IMR-90 (cell line): ENCODE results near the gene BRINP3. TPM values are rescaled to one million over a fixed set of nuclear protein-coding genes. Genes with fewer than 3 reads are reported as not detected.

Source experiments
- ATAC-seq: fragments of 200-7000 bp; cut with Tn5 transposase; 2 replicates; pipeline ENCODE4 v1.9.1; 2020; ENCODE audit warnings: low read depth, mild to moderate bottlenecking, moderate library complexity
- BruUV-seq: library from RNA; stranded (reverse); fragments of 400-500 nt; replicated peaks from 2 replicates; lab custom pipeline; 2021; lab: Mats Ljungman, UMichigan
- CTCF ChIA-PET: fragments of 300-600 bp; formaldehyde crosslinking; extraction: SDS; loops from one replicate; lab custom pipeline; 2021; ENCODE audit warnings: antibody characterized with exemption; lab: Yijun Ruan, JAX
- POLR2A ChIA-PET: fragments of 300-600 bp; sonication (Branson Sonifier 250); formaldehyde crosslinking; loops from one replicate; lab custom pipeline; 2022; ENCODE audit warnings: antibody characterized with exemption; ENCODE audit not compliant: unreplicated experiment; lab: Charles Lee
- DNase-seq: peaks from one replicate; pipeline ENCODE4 v3.0.0; 2013
- H2AFZ ChIP-seq: replicated peaks from 2 replicates; pipeline ENCODE3; 2013; ENCODE audit warnings: low read length, mild to moderate bottlenecking; ENCODE audit not compliant: poor library complexity
- H2AK5ac ChIP-seq: 2 replicates; pipeline ENCODE4 v1.6.1; 2013; ENCODE audit warnings: low read depth, low read length, inconsistent platforms
- H2AK9ac ChIP-seq: replicated peaks from 2 replicates; pipeline ENCODE3; 2013; ENCODE audit warnings: mild to moderate bottlenecking, low read depth, low read length, moderate library complexity; ENCODE audit not compliant: poor library complexity
- H2BK120ac ChIP-seq: 2 replicates; pipeline ENCODE4 v1.6.1; 2013; ENCODE audit warnings: low read depth, low read length, inconsistent platforms
- H2BK15ac ChIP-seq: 3 replicates; pipeline ENCODE4 v1.6.1; 2013; ENCODE audit warnings: low read depth, low read length, inconsistent platforms
- H2BK20ac ChIP-seq: 2 replicates; pipeline ENCODE4 v1.6.1; 2013; ENCODE audit warnings: low read depth, mild to moderate bottlenecking, inconsistent platforms, low read length, moderate library complexity
- H2BK5ac ChIP-seq: 2 replicates; pipeline ENCODE4 v1.6.1; 2013; ENCODE audit warnings: mild to moderate bottlenecking, low read depth, low read length, inconsistent platforms; ENCODE audit not compliant: poor library complexity, severe bottlenecking
- H3K14ac ChIP-seq: replicated peaks from 2 replicates; pipeline ENCODE4 v1.6.1; 2013; ENCODE audit warnings: low read depth, low read length, inconsistent platforms
- H3K18ac ChIP-seq: 2 replicates; pipeline ENCODE4 v1.6.1; 2013; ENCODE audit warnings: low read depth, low read length, control low read depth
- H3K23ac ChIP-seq: 2 replicates; pipeline ENCODE4 v1.6.1; 2013; ENCODE audit warnings: low read depth, low read length, inconsistent platforms
- H3K27ac ChIP-seq: 2 replicates; pipeline ENCODE4 v1.5.1; 2013; ENCODE audit warnings: mild to moderate bottlenecking, control low read depth, low read length; ENCODE audit not compliant: insufficient read depth
- H3K27me3 ChIP-seq: 2 replicates; pipeline ENCODE4 v1.6.1; 2013; ENCODE audit warnings: low read length; ENCODE audit not compliant: control insufficient read depth, insufficient read depth
- H3K36me3 ChIP-seq: 2 replicates; pipeline ENCODE4 v1.6.1; 2013; ENCODE audit warnings: low read length, mixed read lengths; ENCODE audit not compliant: control insufficient read depth, insufficient read depth
- H3K4ac ChIP-seq: 2 replicates; pipeline ENCODE4 v1.6.1; 2013; ENCODE audit warnings: low read depth, low read length, inconsistent platforms
- H3K4me1 ChIP-seq: 2 replicates; pipeline ENCODE4 v1.6.1; 2013; ENCODE audit warnings: low read length, mixed read lengths; ENCODE audit not compliant: control insufficient read depth, insufficient read depth
- H3K4me2 ChIP-seq: 2 replicates; pipeline ENCODE4 v1.6.1; 2013; ENCODE audit warnings: low read depth, mild to moderate bottlenecking, control low read depth, low read length, moderate library complexity
- H3K4me3 ChIP-seq: 2 replicates; pipeline ENCODE4 v1.5.1; 2013; ENCODE audit warnings: low read depth, mild to moderate bottlenecking, control low read depth, low read length, moderate library complexity; ENCODE audit not compliant: insufficient read depth
- H3K56ac ChIP-seq: 2 replicates; pipeline ENCODE4 v1.6.1; 2013; ENCODE audit warnings: low read length, inconsistent platforms; ENCODE audit not compliant: insufficient read depth; ENCODE audit errors: extremely low read depth
- H3K79me1 ChIP-seq, 2 experiments: 2 replicates each; pipeline ENCODE4 v1.6.1; 2013; ENCODE audit warnings: low read length in 2 of 2, inconsistent platforms in 1 of 2, low read depth in 1 of 2
- H3K9ac ChIP-seq: 2 replicates; pipeline ENCODE4 v1.6.1; 2013; ENCODE audit warnings: low read depth, low read length, control low read depth
- H3K9me1 ChIP-seq: 2 replicates; pipeline ENCODE4 v1.6.1; 2013; ENCODE audit warnings: low read length, inconsistent platforms; ENCODE audit not compliant: insufficient read depth
- H3K9me3 ChIP-seq: 2 replicates; pipeline ENCODE4 v1.6.1; 2013; ENCODE audit warnings: low read length; ENCODE audit not compliant: control insufficient read depth, insufficient read depth
- H4K20me1 ChIP-seq: 2 replicates; pipeline ENCODE4 v1.6.1; 2013; ENCODE audit warnings: low read length, inconsistent platforms; ENCODE audit not compliant: insufficient read depth
- H4K5ac ChIP-seq: 2 replicates; pipeline ENCODE4 v1.6.1; 2013; ENCODE audit warnings: mild to moderate bottlenecking, low read depth, low read length, control low read depth
- H4K8ac ChIP-seq, 2 experiments: 2 replicates each; pipeline ENCODE4 v1.6.1; 2013; ENCODE audit warnings: low read depth in 2 of 2, low read length in 2 of 2, control low read depth in 1 of 2, inconsistent platforms in 1 of 2
- H4K91ac ChIP-seq: 2 replicates; pipeline ENCODE4 v1.6.1; 2013; ENCODE audit warnings: low read depth, low read length, inconsistent platforms; ENCODE audit not compliant: insufficient read depth
- BHLHE40 ChIP-seq: fragments of 150-350 bp; IDR thresholded peaks from 2 replicates; pipeline ENCODE4 v1.6.1; 2016; ENCODE audit warnings: mild to moderate bottlenecking, low read depth, low read length
- CEBPB ChIP-seq: IDR thresholded peaks from 2 replicates; pipeline ENCODE4 v1.6.1; 2012; ENCODE audit warnings: low read depth, low read length, improper control_type of control experiment
- FOS ChIP-seq: fragments of 150-350 bp; IDR thresholded peaks from 2 replicates; pipeline ENCODE4 v1.6.1; 2016; ENCODE audit warnings: low read depth, low read length
- NFE2L2 ChIP-seq: fragments of 150-350 bp; IDR thresholded peaks from 2 replicates; pipeline ENCODE4 v1.6.1; 2016; ENCODE audit warnings: low read depth, mild to moderate bottlenecking, low read length
- RAD21 ChIP-seq: IDR thresholded peaks from 2 replicates; pipeline ENCODE4 v1.6.1; 2012; ENCODE audit warnings: low read length, improper control_type of control experiment
- RFX5 ChIP-seq: IDR thresholded peaks from 2 replicates; pipeline ENCODE4 v1.8.0; 2012; ENCODE audit warnings: low read depth, mild to moderate bottlenecking, low read length, moderate library complexity
- USF2 ChIP-seq: fragments of 150-350 bp; IDR thresholded peaks from 2 replicates; pipeline ENCODE4 v1.6.1; 2017; ENCODE audit warnings: mild to moderate bottlenecking, antibody characterized with exemption, low read length, low read depth
- WGBS, 2 experiments: methylation state at CpG; one replicate each; pipeline versions ENCODE4 v1.1.5 to v1.1.7; 2013; ENCODE audit warnings: missing lambda C conversion rate in 2 of 2; ENCODE audit not compliant: insufficient read length in 1 of 2; ENCODE audit errors: extremely low coverage in 2 of 2; 5-methylcytosine and 5-hydroxymethylcytosine counted together
- dilution Hi-C: fragments of 300-500 bp; cut with HindIII; formaldehyde crosslinking; loops from one replicate; pipeline ENCODE4 v1.14.3; 2018; ENCODE audit warnings: low sequenced_read_pairs; ENCODE audit not compliant: unreplicated experiment
- in situ Hi-C: fragments of 300-500 bp; cut with MboI; formaldehyde crosslinking; loops from 3 replicates; pipeline ENCODE4 v1.14.3; 2019; ENCODE audit warnings: low sequenced_read_pairs, inconsistent platforms, mixed read lengths
- intact Hi-C: fragments of 100-400 bp; cut with micrococcal nuclease; formaldehyde crosslinking; loops from 2 replicates; pipeline ENCODE4 v1.10.0; 2022
- polyA plus RNA-seq, 3 experiments: library from polyadenylated mRNA; depleted of rRNA; stranded (reverse); fragments of >200 nt; gene quantifications; 2 replicates each; pipeline ENCODE4 v1.2.3, GENCODE V29; 2012; ENCODE audit warnings: low replicate concordance in 1 of 3
- total RNA-seq: library from RNA; depleted of rRNA; stranded (reverse); fragments of >200 nt; gene quantifications from 2 replicates; pipeline ENCODE4 v1.2.3, GENCODE V29; 2012

BRINP3 gene
- total and polyA plus RNA-seq, 2 of the 4 experiments (the other 2 are of a cell fraction) = 0.15 to 0.36 TPM

GRCh38 chr1:190168116-190168892 lies 309.4 kb downstream of the BRINP3 start:
- no peak overlapping the region for H3K23ac ChIP-seq
- H2AFZ ChIP-seq = no peak overlapping the region
- no peak overlapping the region for H3K4ac ChIP-seq
- no peak overlapping the region for H2AK9ac ChIP-seq
- no peak overlapping the region for H3K9ac ChIP-seq
- no CpG with 5 or more reads among the region's 3 CpGs for WGBS, 2 experiments
- no peak overlapping the region; a peak in 2 of 4 replicates for H4K8ac ChIP-seq
- H2BK15ac ChIP-seq = no peak overlapping the region
- no peaks in the 10 kb centered on the region for H3K9me3 ChIP-seq
- DNase-seq = peak; percentile 96
- no peak overlapping the region for H2AK5ac ChIP-seq
- peak overlapping the region; percentile 59 for H2BK5ac ChIP-seq
- in situ Hi-C loops = no loop called here
- intact Hi-C loops = loop anchor here (10.0 kb wide), 1 partner anchor 394 kb away; no protein-coding TSS in a partner anchor
- no TSS peak for BruUV-seq
- H3K56ac ChIP-seq = no peak overlapping the region
- H3K79me1 ChIP-seq = no peaks in the 10 kb centered on the region
- no peak overlapping the region for H3K14ac ChIP-seq
- H3K4me1 ChIP-seq = peaks cover 3% of the 10 kb centered on the region; the same call in 1 of the 2 replicates
- 0 out of 2 replicates have a peak overlapping the region, but pooled peaks have one; percentile 22 for H2BK20ac ChIP-seq
- TF ChIP-seq RAD21 = no peak
- peak; percentile 64 for TF ChIP-seq FOS
- peak; percentile 14; the same call in 1 of the 2 replicates for TF ChIP-seq CEBPB
- TF ChIP-seq USF2 = no peak
- peak; percentile 29; the same call in 1 of the 2 replicates for TF ChIP-seq BHLHE40
- TF ChIP-seq NFE2L2 = no peak
- TF ChIP-seq RFX5 = no peak
- dilution Hi-C loops = no loop called here
- H3K4me2 ChIP-seq = no peak overlapping the region; the same call in 1 of the 2 replicates
- no peak overlapping the region for H4K5ac ChIP-seq
- POLR2A ChIA-PET = no interaction called here
- no peaks in the 10 kb centered on the region for H4K20me1 ChIP-seq
- peak; percentile 43 for ATAC-seq
- no peaks in the 10 kb centered on the region for H3K27me3 ChIP-seq
- H3K18ac ChIP-seq = no peak overlapping the region; the same call in 1 of the 2 replicates
- CTCF ChIA-PET = interaction anchor here (1.2 kb wide), 1 partner anchor 30 kb away, joined by 3 read pairs; no protein-coding TSS in a partner anchor
- no peaks in the 10 kb centered on the region for H3K9me1 ChIP-seq
- H4K91ac ChIP-seq = no peak overlapping the region
- H3K4me3 ChIP-seq = no peak overlapping the region
- no peak overlapping the region for H3K27ac ChIP-seq
- no peaks in the 10 kb centered on the region for H3K36me3 ChIP-seq
- peak overlapping the region; percentile 2; the same call in 1 of the 2 replicates for H2BK120ac ChIP-seq
